Ascending aorta (tissue), 2 donors: Measurements from ENCODE around the gene SMC6. TPM values are rescaled to one million over a fixed set of nuclear protein-coding genes. Genes with fewer than 3 reads are reported as not detected.

ENCODE experiments used
- DNase-seq, 2 donors: peaks; one replicate each; pipeline ENCODE4 v3.0.0-alpha.2; 2019; ENCODE audit warnings: low spot score in 2 of 2
- H3K27ac ChIP-seq, 2 donors: fragments of 200-600 bp; sonication (generic); one replicate each; pipeline ENCODE4 v1.5.1; 2016 to 2017; ENCODE audit warnings: mild to moderate bottlenecking in 1 of 2
- H3K27me3 ChIP-seq: fragments of 200-600 bp; sonication (generic); one replicate; pipeline ENCODE4 v1.5.1; 2017
- H3K36me3 ChIP-seq, 2 donors: fragments of 200-600 bp; sonication (generic); one replicate each; pipeline ENCODE4 v1.5.1; 2016
- H3K4me1 ChIP-seq, 2 donors: fragments of 200-600 bp; sonication (generic); one replicate each; pipeline ENCODE4 v1.5.1; 2016 to 2017; ENCODE audit warnings: mild to moderate bottlenecking in 1 of 2
- H3K4me3 ChIP-seq, 2 donors: fragments of 200-600 bp; sonication (generic); one replicate each; pipeline ENCODE4 v1.5.1; 2016 to 2017; ENCODE audit warnings: mild to moderate bottlenecking in 1 of 2
- H3K9me3 ChIP-seq, 2 donors: fragments of 200-600 bp; sonication (generic); one replicate each; pipeline ENCODE4 v1.5.1; 2016
- CTCF ChIP-seq, 3 experiments: fragments of 200-600 bp in 2 of 3; fragments of 450-650 bp in 1 of 3; sonication (generic) in 2 of 3; IDR thresholded peaks; one replicate each; pipeline ENCODE4 v1.5.1; 2016 to 2019; ENCODE audit warnings: antibody characterized with exemption in 3 of 3, mild to moderate bottlenecking in 1 of 3, moderate library complexity in 1 of 3
- intact Hi-C: fragments of 100-400 bp; cut with DNase I; formaldehyde crosslinking; loops from one replicate; pipeline ENCODE4 v1.15.1; 2023
- total RNA-seq: library from RNA; depleted of rRNA; stranded (reverse); fragments of >200 nt; gene quantifications from one replicate; pipeline ENCODE4 v1.1.0, GENCODE V29; 2016

The SMC6 gene
- total RNA-seq, 1 donor from 2014 or later, result 6.2 TPM

GRCh38 chr2:17630089-17630488 is 123.5 kb downstream of the SMC6 start:
- Histone ChIP-seq H3K27me3 (no peaks in the 10 kb centered on the region), H3K4me3 (no peak overlapping the region), H3K4me1 (no peaks in the 10 kb centered on the region), H3K36me3 (no peaks in the 10 kb centered on the region), H3K27ac (no peak overlapping the region), H3K9me3 (no peaks in the 10 kb centered on the region)
- peak in 1 of 2 donors; percentile 4 for DNase-seq
- intact Hi-C loops, result no loop called here
- no peak for TF ChIP-seq CTCF (IDR thresholded peaks at IDR 0.05)

GRCh38 chr2:17628349-17629261 is 125.0 kb downstream of the SMC6 start:
- no peak overlapping the region for H3K27ac ChIP-seq
- no peaks in the 10 kb centered on the region for H3K4me1 ChIP-seq
- no peaks in the 10 kb centered on the region for H3K36me3 ChIP-seq
- H3K4me3 ChIP-seq, result no peak overlapping the region
- no peak for TF ChIP-seq CTCF (IDR thresholded peaks at IDR 0.05)
- H3K27me3 ChIP-seq, result no peaks in the 10 kb centered on the region
- H3K9me3 ChIP-seq, result no peaks in the 10 kb centered on the region
- intact Hi-C loops, result no loop called here
- DNase-seq, result peak in 1 of 2 donors; percentile 42

GRCh38 chr2:17627434-17627833 is 126.2 kb downstream of the SMC6 start:
- Histone ChIP-seq H3K27ac (no peak overlapping the region), H3K9me3 (no peaks in the 10 kb centered on the region), H3K27me3 (no peaks in the 10 kb centered on the region), H3K4me3 (no peak overlapping the region), H3K4me1 (no peaks in the 10 kb centered on the region), H3K36me3 (no peaks in the 10 kb centered on the region)
- intact Hi-C loops, result no loop called here
- no peak for TF ChIP-seq CTCF (IDR thresholded peaks at IDR 0.05)
- DNase-seq, result peak in 1 of 2 donors; percentile 5

GRCh38 chr2:17626986-17627385 is 126.6 kb downstream of the SMC6 start:
- H3K4me1 ChIP-seq, result no peaks in the 10 kb centered on the region
- no peak overlapping the region for H3K4me3 ChIP-seq
- intact Hi-C loops, result no loop called here
- no peak overlapping the region for H3K27ac ChIP-seq
- no peak for DNase-seq
- no peaks in the 10 kb centered on the region for H3K9me3 ChIP-seq
- no peaks in the 10 kb centered on the region for H3K27me3 ChIP-seq
- H3K36me3 ChIP-seq, result no peaks in the 10 kb centered on the region
- TF ChIP-seq CTCF (IDR thresholded peaks at IDR 0.05), result no peak

GRCh38 chr2:17625446-17625845 is 128.2 kb downstream of the SMC6 start:
- no peak for TF ChIP-seq CTCF (IDR thresholded peaks at IDR 0.05)
- H3K27ac ChIP-seq, result no peak overlapping the region
- no peaks in the 10 kb centered on the region for H3K27me3 ChIP-seq
- no peak overlapping the region for H3K4me3 ChIP-seq
- H3K9me3 ChIP-seq, result no peaks in the 10 kb centered on the region
- peak in 1 of 2 donors; percentile 37 for DNase-seq
- intact Hi-C loops, result no loop called here
- H3K4me1 ChIP-seq, result no peaks in the 10 kb centered on the region
- no peaks in the 10 kb centered on the region for H3K36me3 ChIP-seq
